Gastroesophageal sphincter (tissue), 4 donors: ENCODE results near the gene TMEM131. TPM values are rescaled to one million over a fixed set of nuclear protein-coding genes. Genes with fewer than 3 reads are reported as not detected.
"Not testable (repeated sequence)": the region's sequence is repeated elsewhere in the genome, so short reads cannot be mapped to it uniquely, and the experiment has no call there.

Source experiments
- ATAC-seq: fragments of 150-250 bp; one replicate; pipeline ENCODE4 v1.9.1; 2016; ENCODE audit warnings: mild to moderate bottlenecking, moderate library complexity
- H3K27ac ChIP-seq, 4 donors: fragments of 200-600 bp; sonication (generic) in 3 of 4; 1 replicate in 3 of 4; 2 replicates in 1 of 4; pipeline ENCODE4 v1.5.1; 2016 to 2019
- H3K27me3 ChIP-seq: fragments of 200-600 bp; sonication (generic); one replicate; pipeline ENCODE4 v1.5.1; 2019
- H3K36me3 ChIP-seq, 2 donors: fragments of 200-600 bp; sonication (generic); one replicate each; pipeline ENCODE4 v1.5.1; 2019; ENCODE audit warnings: control low read depth in 1 of 2
- H3K4me1 ChIP-seq, 3 donors: fragments of 200-600 bp; sonication (generic); 1 replicate in 2 of 3; 2 replicates in 1 of 3; pipeline ENCODE4 v1.5.1; 2016 to 2019; ENCODE audit warnings: control low read depth in 2 of 3
- H3K4me3 ChIP-seq, 2 donors: fragments of 200-600 bp; sonication (generic); one replicate each; pipeline ENCODE4 v1.5.1; 2019; ENCODE audit warnings: mild to moderate bottlenecking in 1 of 2, moderate library complexity in 1 of 2
- H3K9me3 ChIP-seq, 3 donors: fragments of 200-600 bp; sonication (generic); one replicate each; pipeline ENCODE4 v1.5.1; 2017 to 2019; ENCODE audit warnings: control low read depth in 2 of 3
- CTCF ChIP-seq, 4 experiments: fragments of 200-600 bp in 2 of 4; fragments of 450-650 bp in 2 of 4; sonication (generic) in 1 of 4; IDR thresholded peaks; one replicate each; pipeline ENCODE4 v1.5.1; 2017 to 2019; ENCODE audit warnings: antibody characterized with exemption in 4 of 4, mild to moderate bottlenecking in 2 of 4, moderate library complexity in 2 of 4
- EP300 ChIP-seq: sonication (generic); formaldehyde crosslinking; IDR thresholded peaks from one replicate; pipeline ENCODE4 v1.6.1; 2017; ENCODE audit warnings: antibody characterized with exemption, mild to moderate bottlenecking
- POLR2A ChIP-seq, 2 donors: fragments of 450-650 bp; IDR thresholded peaks; one replicate each; pipeline ENCODE4 v1.6.1; 2017; ENCODE audit warnings: antibody characterized with exemption in 2 of 2, mild to moderate bottlenecking in 2 of 2, moderate library complexity in 1 of 2
- POLR2AphosphoS5 ChIP-seq: sonication (generic); formaldehyde crosslinking; IDR thresholded peaks from one replicate; pipeline ENCODE4 v1.6.1; 2017; ENCODE audit warnings: antibody characterized with exemption
- WGBS, 2 donors: methylation state at CpG; one replicate each; pipeline ENCODE4 v1.1.5; 2018; ENCODE audit warnings: low coverage in 1 of 2; 5-methylcytosine and 5-hydroxymethylcytosine counted together
- total RNA-seq, 4 donors: library from RNA; depleted of rRNA; stranded (reverse); fragments of >200 nt; gene quantifications; one replicate each; pipeline ENCODE4 v1.1.0, GENCODE V29; 2016

TMEM131 gene
- total RNA-seq, 4 donors from 2014 or later, result 32.0 to 46.4 (median 33.9) TPM

GRCh38 chr2:97714950-97715652 is 280.6 kb downstream of the TMEM131 start:
- no peak for ATAC-seq
- no peak overlapping the region for H3K4me3 ChIP-seq
- 60 to 88% methylated on average over 4 to 5 of the region's 13 CpGs for WGBS, 2 donors

GRCh38 chr2:97714084-97714949 is 281.4 kb downstream of the TMEM131 start:
- TF ChIP-seq CTCF (IDR thresholded peaks at IDR 0.05) (no peak), EP300 (no peak), POLR2AphosphoS5 (no peak), POLR2A (IDR thresholded peaks at IDR 0.05) (no peak)
- no peak for ATAC-seq
- H3K36me3 ChIP-seq, result no peaks in the 10 kb centered on the region
- no peaks in the 10 kb centered on the region for H3K4me1 ChIP-seq
- no peak overlapping the region for H3K27ac ChIP-seq
- H3K9me3 ChIP-seq, result no peaks in the 10 kb centered on the region
- WGBS, 2 donors, result 76% methylated on average over 11 of the region's 17 CpGs; no CpG with 5 or more reads in 1 of the 2 donors
- peaks cover 6% of the 10 kb centered on the region for H3K27me3 ChIP-seq
- peak overlapping the region in 1 of 2 donors; percentile 6 for H3K4me3 ChIP-seq

More at GRCh38 chr2:97714950-97715652, 280.6 kb downstream of the TMEM131 start:
- TF ChIP-seq POLR2AphosphoS5 (no peak), CTCF (IDR thresholded peaks at IDR 0.05) (no peak), EP300 (no peak), POLR2A (IDR thresholded peaks at IDR 0.05) (no peak)
- no peaks in the 10 kb centered on the region for H3K36me3 ChIP-seq
- no peaks in the 10 kb centered on the region for H3K9me3 ChIP-seq
- H3K4me1 ChIP-seq, result no peaks in the 10 kb centered on the region
- H3K27ac ChIP-seq, result no peak overlapping the region
- no peaks in the 10 kb centered on the region for H3K27me3 ChIP-seq

DNA sequence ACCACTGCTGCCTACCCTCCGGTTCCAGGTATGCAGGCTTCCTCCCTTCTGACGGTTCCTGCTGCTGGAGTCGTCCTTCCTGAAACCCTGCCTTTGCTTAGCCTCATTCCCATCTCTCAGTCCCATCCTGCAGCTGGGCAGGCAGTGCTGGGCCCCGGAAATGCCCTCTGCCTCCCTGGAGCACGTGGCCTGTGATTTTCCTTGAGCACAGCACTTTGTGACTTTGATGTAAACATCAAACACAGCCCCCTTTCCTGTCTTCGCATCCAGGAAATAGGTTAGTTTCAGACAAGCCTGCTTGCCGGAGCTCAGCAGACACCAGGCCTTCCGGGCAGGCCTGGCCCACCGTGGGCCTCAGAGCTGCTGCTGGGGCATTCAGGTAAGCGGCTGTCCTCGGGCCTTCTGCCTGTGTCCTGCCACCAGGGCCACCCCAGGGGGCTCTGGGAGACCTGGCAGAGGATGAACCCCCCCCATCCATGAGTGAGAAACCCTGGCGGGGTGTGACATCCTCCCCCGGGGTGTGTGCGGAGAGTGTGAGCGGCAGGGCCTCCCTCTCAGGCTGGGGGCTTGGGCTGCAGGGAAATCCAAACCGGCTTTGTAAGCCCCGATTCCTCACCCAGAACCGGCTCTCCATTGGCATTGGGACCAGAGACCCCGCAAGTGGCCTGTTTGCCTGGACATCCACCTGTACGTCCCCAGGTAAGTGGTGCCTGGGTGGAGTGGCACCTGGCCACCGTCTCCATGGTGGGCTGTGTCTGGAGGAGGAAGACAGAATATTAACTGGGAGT is 282.3 kb downstream of the TMEM131 start, which contains the start of gene ZAP70:
Gene ZAP70, plus strand, starts transcription at position 281 of the 788 bp plus-strand sequence. CDS start 10,461 bp downstream, outside the sequence.
- WGBS, 2 donors, result 70% methylated on average over 2 to 10 of the region's 21 CpGs
- Histone ChIP-seq H3K36me3 (no peaks in the 10 kb centered on the region), H3K27ac (no peak within 1 kb of the TSS), H3K4me3 (peak within 1 kb of the TSS in 1 of 2 donors; percentile 6), H3K9me3 (no peaks in the 10 kb centered on the region), H3K27me3 (peaks cover 11% of the 10 kb centered on the region), H3K4me1 (no peaks in the 10 kb centered on the region)
- TF ChIP-seq POLR2AphosphoS5, result no peak
- no peak for TF ChIP-seq CTCF (IDR thresholded peaks at IDR 0.05)
- no peak for TF ChIP-seq POLR2A (IDR thresholded peaks at IDR 0.05)
- no peak for TF ChIP-seq EP300
- ATAC-seq, result no peak

DNA sequence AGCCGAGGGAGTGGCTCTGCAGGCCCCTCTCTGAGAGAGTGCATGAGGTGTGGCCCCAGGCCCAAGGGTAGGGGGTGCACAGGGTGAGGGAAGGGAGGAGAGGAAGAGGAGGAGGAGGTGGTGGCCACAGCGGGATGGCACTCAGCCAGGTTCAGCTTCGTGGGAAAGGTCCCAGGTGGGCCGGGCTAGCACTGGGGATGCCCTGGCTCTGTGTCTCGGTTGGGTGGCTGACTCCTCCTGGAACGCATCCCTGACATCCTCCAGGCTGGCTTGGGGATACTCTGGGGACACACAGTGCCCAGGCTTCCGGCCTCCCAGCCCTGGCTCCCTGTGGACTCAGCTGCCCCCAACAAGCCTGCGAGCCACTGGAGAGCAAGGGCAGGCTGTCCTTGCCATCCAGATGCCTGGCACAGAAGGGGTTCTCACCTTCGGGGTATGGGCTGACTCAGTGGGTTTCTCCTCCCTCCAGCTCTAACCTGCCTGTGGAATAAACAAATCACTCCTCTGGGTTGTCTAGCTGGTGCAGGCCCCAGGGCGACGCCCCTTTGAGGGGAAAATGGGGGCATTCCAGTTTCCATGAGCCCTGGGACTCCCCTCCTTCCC is 283.0 kb downstream of the TMEM131 start:
- Histone ChIP-seq H3K4me3 (no peak overlapping the region), H3K4me1 (no peaks in the 10 kb centered on the region), H3K9me3 (no peaks in the 10 kb centered on the region), H3K36me3 (no peaks in the 10 kb centered on the region), H3K27me3 (peaks cover 18% of the 10 kb centered on the region), H3K27ac (no peak overlapping the region)
- no peak for TF ChIP-seq EP300
- TF ChIP-seq CTCF (IDR thresholded peaks at IDR 0.05), result no peak
- no peak for TF ChIP-seq POLR2A (IDR thresholded peaks at IDR 0.05)
- TF ChIP-seq POLR2AphosphoS5, result no peak
- 67% methylated on average over 6 of the region's 11 CpGs; no CpG with 5 or more reads in 1 of the 2 donors for WGBS, 2 donors
- ATAC-seq, result peak; percentile 6

DNA sequence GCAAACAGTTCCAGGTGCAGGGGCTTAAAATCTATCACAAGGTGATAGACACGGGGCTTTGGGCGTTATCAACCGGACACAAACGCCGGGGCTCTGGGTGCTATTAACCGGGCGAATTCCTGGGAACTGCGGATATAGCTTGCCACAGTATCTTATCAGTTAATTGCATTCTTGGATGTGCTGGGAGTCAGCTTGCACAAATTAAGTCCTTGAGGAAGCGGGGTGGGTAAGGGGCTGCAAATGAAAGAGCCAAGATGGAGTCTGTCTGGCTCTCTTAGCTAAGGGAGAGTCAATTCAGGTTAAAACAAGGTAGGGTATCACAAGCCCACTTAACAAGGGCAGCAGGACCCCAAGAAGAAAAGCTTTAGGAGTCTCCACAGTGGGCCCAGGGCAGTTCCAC is 283.6 kb downstream of the TMEM131 start:
- H3K4me1 ChIP-seq, ATAC-seq, H3K9me3 ChIP-seq, H3K27ac ChIP-seq, H3K36me3 ChIP-seq, H3K4me3 ChIP-seq: not testable (repeated sequence)
- H3K27me3 ChIP-seq, result peaks cover 24% of the 10 kb centered on the region
- 64 to 86% methylated on average over 8 to 9 of the region's 9 CpGs for WGBS, 2 donors
